ENCODE measurements around the gene PTGR3. TPM values are rescaled to one million over a fixed set of nuclear protein-coding genes. Genes with fewer than 3 reads are reported as not detected.

Gene PTGR3
- total and polyA plus RNA-seq, 9 donors: 15.4 to 55.7 (median 30.5) TPM

DNA sequence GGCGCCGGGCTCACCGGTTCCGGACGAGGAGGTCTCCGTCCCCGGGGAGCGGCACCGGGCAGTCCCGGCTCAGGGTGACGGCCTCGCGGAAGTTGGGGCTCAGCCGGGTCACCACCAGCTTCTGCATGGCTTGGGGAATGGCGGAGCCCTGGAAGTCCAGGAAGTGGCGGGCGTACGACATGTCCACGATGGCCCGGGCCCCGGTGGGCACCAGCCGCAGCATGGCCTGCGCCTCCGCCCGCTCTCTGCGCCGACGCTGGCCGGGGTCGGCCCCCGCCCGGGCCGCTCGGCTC is 157 bp downstream of the PTGR3 start:
- Histone ChIP-seq H3K27ac (peak overlapping the region; percentile 87 to 99), H3K36me3 (no peaks in the 10 kb centered on the region), H3K4me3 (peak overlapping the region; percentile 97), H3K27me3 (no peaks in the 10 kb centered on the region), H3K9me3 (no peaks in the 10 kb centered on the region), H3K4me1 (ENCODE audit: insufficient read depth) (peaks cover 4% of the 10 kb centered on the region)
- no peak for DNase-seq
- TF ChIP-seq, protein P1, sequence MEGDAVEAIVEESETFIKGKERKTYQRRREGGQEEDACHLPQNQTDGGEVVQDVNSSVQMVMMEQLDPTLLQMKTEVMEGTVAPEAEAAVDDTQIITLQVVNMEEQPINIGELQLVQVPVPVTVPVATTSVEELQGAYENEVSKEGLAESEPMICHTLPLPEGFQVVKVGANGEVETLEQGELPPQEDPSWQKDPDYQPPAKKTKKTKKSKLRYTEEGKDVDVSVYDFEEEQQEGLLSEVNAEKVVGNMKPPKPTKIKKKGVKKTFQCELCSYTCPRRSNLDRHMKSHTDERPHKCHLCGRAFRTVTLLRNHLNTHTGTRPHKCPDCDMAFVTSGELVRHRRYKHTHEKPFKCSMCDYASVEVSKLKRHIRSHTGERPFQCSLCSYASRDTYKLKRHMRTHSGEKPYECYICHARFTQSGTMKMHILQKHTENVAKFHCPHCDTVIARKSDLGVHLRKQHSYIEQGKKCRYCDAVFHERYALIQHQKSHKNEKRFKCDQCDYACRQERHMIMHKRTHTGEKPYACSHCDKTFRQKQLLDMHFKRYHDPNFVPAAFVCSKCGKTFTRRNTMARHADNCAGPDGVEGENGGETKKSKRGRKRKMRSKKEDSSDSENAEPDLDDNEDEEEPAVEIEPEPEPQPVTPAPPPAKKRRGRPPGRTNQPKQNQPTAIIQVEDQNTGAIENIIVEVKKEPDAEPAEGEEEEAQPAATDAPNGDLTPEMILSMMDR (IDR thresholded peaks at IDR 0.05): no peak
- TF ChIP-seq EP300 (IDR thresholded peaks at IDR 0.05) (no peak), POLR2A (IDR thresholded peaks at IDR 0.05) (no peak)
- intact Hi-C loops (cut with DNase I): loop anchor here in 2 of 4 donors (5.0 to 10.0 kb wide), 3 partner anchors 39 to 1056 kb away; no protein-coding TSS in a partner anchor
- WGBS, 3 donors: 0% methylated on average over 20 to 34 of the region's 34 CpGs

DNA sequence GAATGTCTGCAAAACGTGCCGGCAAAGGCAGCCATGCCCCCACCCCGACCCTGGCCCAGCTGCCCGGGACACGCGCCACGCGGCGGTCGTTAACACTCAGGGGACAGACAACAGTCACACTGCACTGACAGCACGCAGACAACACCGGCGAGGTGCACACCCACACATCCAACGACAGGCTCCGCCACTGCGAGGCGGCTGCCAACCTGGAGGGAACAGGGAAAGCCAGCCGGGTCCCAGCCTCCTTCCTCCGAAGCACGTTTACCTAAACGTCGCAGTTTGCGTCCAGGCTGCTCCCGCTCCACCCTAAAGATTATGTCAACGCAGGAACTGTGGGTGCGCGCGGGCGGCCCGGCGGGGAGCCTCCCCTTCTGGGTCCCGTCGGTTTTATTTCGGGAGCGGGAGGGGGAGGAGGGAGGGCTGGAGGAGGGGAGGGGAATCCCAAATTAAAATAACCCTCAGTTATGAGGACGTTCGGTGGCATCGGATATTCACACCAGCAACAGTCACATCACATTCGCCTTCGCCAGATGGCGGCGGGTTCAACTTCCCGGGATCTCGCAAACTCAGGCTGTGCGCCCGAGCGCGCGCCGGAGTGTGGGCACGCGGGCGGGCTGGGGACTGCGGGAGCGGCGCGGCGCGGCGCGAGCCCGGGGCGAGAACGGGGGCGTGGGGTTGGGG is 644 bp downstream of the PTGR3 start:
- 0 to 1% (median 0%) methylated on average over 39 to 65 of the region's 65 CpGs for WGBS, 3 donors
- Histone ChIP-seq H3K9me3 (no peaks in the 10 kb centered on the region), H3K27ac (peak overlapping the region; percentile 87 to 99), H3K4me1 (ENCODE audit: insufficient read depth) (peaks cover 4% of the 10 kb centered on the region), H3K4me3 (peak overlapping the region; percentile 97), H3K27me3 (no peaks in the 10 kb centered on the region), H3K36me3 (no peaks in the 10 kb centered on the region)
- intact Hi-C loops (cut with DNase I): loop anchor here in 2 of 4 donors (5.0 to 10.0 kb wide), 3 partner anchors 39 to 1057 kb away; no protein-coding TSS in a partner anchor
- DNase-seq: peak; percentile 48 to 72 (median 66)
- TF ChIP-seq EP300 (IDR thresholded peaks at IDR 0.05) (no peak), POLR2A (IDR thresholded peaks at IDR 0.05) (peak; percentile 9)
- TF ChIP-seq, protein P1 (IDR thresholded peaks at IDR 0.05): peak in 1 of 3 donors; percentile 14

DNA sequence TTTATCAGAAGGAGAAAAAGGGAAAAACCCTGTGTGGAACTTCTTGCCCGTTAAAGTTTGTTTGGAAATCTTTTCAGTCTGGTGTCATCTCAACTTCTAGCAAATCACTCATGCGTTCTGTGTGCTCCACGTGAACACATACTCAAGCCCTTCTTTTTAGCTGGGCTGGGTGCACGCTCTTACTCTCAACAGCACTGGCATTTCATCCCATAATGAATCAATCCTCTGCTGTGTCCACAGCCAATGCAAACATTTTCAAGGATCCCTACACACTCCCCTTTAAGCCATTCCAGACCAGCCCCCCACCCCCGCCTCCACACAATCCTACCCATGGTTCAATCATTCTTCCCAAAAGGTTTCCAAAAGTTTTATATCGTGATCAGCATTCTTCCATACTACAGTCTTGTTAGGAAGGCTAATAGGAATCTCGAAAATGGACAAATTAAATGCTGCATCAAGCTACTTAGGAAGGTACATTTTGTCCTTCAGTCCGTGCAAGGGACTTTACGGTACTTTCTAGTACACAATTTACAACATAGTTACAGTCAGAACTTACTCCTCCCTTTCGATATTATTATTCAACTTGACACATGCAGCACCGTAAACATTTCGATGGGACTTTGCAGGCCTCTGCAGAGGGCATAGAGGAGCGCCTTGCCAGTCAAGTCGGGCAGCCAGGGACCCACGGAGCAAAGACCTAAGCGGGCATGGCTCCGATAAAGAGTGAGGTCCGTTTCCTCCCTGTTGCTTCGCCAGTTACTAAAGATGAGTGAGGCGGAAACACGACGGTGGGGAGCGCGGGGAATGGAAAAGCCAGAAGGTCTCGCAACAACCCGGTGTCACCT is 1.4 kb downstream of the PTGR3 start:
- no peaks in the 10 kb centered on the region for H3K27me3 ChIP-seq
- H3K4me3 ChIP-seq: peak overlapping the region; percentile 97
- intact Hi-C loops (cut with DNase I): loop anchor here in 2 of 4 donors (5.0 to 10.0 kb wide), 3 partner anchors 40 to 1057 kb away; no protein-coding TSS in a partner anchor
- peak overlapping the region in 1 of 2 donors; percentile 99 for H3K27ac ChIP-seq
- peaks cover 4% of the 10 kb centered on the region for H3K4me1 ChIP-seq (ENCODE audit: insufficient read depth)
- DNase-seq: no peak
- H3K9me3 ChIP-seq: no peaks in the 10 kb centered on the region
- 1% methylated on average over 26 of the region's 26 CpGs for WGBS, 3 donors
- TF ChIP-seq, protein P1 (IDR thresholded peaks at IDR 0.05): no peak
- TF ChIP-seq POLR2A (IDR thresholded peaks at IDR 0.05) (no peak), EP300 (IDR thresholded peaks at IDR 0.05) (no peak)
- no peaks in the 10 kb centered on the region for H3K36me3 ChIP-seq

DNA sequence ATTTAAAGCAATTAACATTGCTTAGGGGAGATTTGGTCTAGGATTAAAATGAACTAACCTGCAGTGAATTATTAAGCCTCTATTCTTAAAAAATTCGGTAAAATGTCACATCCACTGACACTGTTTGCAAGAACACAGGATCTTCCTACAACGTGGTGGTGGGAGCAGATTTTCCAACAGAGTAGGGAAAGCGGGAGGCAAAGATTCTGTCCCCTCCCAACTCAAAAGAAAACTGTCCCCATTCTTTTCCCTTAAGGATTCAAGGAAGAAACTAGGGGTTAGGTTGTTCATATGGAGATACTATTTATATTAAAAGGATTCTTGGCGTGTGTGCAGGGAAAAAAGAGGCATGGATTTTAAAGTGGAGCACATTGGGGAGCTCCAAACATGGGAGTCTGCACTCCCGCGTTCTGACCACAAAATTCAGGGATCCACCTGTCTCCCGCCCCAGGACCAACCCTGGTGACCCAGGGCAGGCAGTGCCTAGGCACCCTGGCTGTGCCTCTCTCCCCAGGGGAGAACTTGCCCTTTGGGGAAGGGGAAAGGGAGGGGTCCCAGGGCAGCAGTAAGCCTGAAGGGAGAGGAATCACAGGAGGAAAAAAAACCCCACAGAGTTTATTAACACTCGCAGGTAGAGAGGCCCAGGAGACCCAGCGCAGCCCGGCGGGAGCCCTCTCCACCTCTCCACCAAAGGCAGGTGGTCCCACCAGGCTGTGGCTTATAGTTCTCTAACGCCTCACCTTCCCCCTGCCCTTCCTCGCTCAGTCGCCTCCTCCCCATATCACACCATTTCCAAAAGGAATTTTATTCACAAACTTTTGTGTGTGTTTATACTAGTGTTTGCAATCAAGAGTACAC is 2.3 kb downstream of the PTGR3 start:
- intact Hi-C loops (cut with DNase I): loop anchor here in 2 of 4 donors (5.0 to 10.0 kb wide), 3 partner anchors 41 to 1058 kb away; no protein-coding TSS in a partner anchor
- DNase-seq: no peak
- H3K27ac ChIP-seq: peak overlapping the region; percentile 46 to 99
- H3K27me3 ChIP-seq: no peaks in the 10 kb centered on the region
- H3K4me3 ChIP-seq: peak overlapping the region; percentile 97
- 16 to 35% (median 19%) methylated on average over 14 of the region's 14 CpGs for WGBS, 3 donors
- no peaks in the 10 kb centered on the region for H3K9me3 ChIP-seq
- no peaks in the 10 kb centered on the region for H3K36me3 ChIP-seq
- H3K4me1 ChIP-seq (ENCODE audit: insufficient read depth): peaks cover 4% of the 10 kb centered on the region
- TF ChIP-seq POLR2A (IDR thresholded peaks at IDR 0.05) (no peak), EP300 (IDR thresholded peaks at IDR 0.05) (no peak)
- TF ChIP-seq, protein P1 (IDR thresholded peaks at IDR 0.05): no peak
